ENCODE data around the gene SIRPD.

DNA sequence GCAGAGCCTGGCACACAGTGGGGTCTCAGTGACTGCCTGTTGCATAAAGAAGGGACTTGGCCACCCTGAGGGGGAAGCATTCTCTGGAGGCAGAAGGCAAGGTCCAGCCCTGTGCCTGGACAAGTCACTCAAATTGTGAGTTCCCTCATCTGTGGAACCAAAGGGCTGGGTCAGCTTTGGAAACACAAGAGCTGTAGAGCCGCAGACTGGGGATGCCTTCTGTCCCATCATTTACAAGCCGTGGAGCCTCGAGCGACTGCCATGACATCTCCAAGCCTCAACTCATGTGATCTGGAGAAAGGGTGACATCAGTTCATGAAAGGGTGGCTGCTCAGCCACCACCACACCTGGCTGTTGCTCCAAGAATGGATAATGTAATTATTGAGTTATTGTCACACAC is 20.4 kb upstream of the SIRPD start:
- TF ChIP-seq, protein P1, sequence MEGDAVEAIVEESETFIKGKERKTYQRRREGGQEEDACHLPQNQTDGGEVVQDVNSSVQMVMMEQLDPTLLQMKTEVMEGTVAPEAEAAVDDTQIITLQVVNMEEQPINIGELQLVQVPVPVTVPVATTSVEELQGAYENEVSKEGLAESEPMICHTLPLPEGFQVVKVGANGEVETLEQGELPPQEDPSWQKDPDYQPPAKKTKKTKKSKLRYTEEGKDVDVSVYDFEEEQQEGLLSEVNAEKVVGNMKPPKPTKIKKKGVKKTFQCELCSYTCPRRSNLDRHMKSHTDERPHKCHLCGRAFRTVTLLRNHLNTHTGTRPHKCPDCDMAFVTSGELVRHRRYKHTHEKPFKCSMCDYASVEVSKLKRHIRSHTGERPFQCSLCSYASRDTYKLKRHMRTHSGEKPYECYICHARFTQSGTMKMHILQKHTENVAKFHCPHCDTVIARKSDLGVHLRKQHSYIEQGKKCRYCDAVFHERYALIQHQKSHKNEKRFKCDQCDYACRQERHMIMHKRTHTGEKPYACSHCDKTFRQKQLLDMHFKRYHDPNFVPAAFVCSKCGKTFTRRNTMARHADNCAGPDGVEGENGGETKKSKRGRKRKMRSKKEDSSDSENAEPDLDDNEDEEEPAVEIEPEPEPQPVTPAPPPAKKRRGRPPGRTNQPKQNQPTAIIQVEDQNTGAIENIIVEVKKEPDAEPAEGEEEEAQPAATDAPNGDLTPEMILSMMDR (conservative IDR thresholded peaks at IDR 0.05; ENCODE audit: low read length) = no peak
- no peak for TF ChIP-seq EZH2phosphoT487 (IDR thresholded peaks at IDR 0.05; ENCODE audit: borderline replicate concordance, low read depth, low read length)
